ENCODE results near the gene ZC2HC1B. TPM values are rescaled to one million over a fixed set of nuclear protein-coding genes. Genes with fewer than 3 reads are reported as not detected.

Gene ZC2HC1B
- polyA plus RNA-seq, 1 of the 3 experiments (the other 2 are of a cell fraction) = not detected

- H3K9me2 ChIP-seq = no peaks in the 10 kb centered on the region
- no peak overlapping the region for H3K4me3 ChIP-seq (ENCODE audit: low read depth in 2 of 2, low read length in 1 of 2)
- ChIA-PET CTCF (interaction anchor here (0.7 to 1.6 kb wide), 5 partner anchors 9 to 489 kb away, joined by 3 to 7 read pairs (median 4); no protein-coding TSS in a partner anchor), POLR2A (no interaction called here)
- no peaks in the 10 kb centered on the region for H4K20me1 ChIP-seq (ENCODE audit: insufficient read depth)
- peaks cover 0 to 2% of the 10 kb centered on the region in 2 experiments for H3K36me3 ChIP-seq (replicated peaks in 1 of 2; ENCODE audit: control insufficient read depth in 1 of 2, insufficient read depth in 2 of 2, low read length in 1 of 2)
- H3K9me3 ChIP-seq = no peaks in the 10 kb centered on the region
- H3K4me1 ChIP-seq (ENCODE audit: control insufficient read depth in 1 of 2, insufficient read depth in 2 of 2, low read depth in 1 of 2, low read length in 1 of 2) = no peaks in the 10 kb centered on the region; a peak in 1 of 4 replicates
- TF ChIP-seq CHD2 (IDR thresholded peaks at IDR 0.05; ENCODE audit: low read length, partially characterized antibody) (no peak), MXI1 (IDR thresholded peaks at IDR 0.05; ENCODE audit: low read depth, low read length) (no peak), RAD21 (IDR thresholded peaks at IDR 0.05; ENCODE audit: low read length) (no peak), RCOR1 (IDR thresholded peaks at IDR 0.05; ENCODE audit: low read length) (no peak), FOXM1 (IDR thresholded peaks at IDR 0.05; ENCODE audit: low read depth) (no peak), JUND (IDR thresholded peaks at IDR 0.05) (no peak), TAF1 (IDR thresholded peaks at IDR 0.05; ENCODE audit: borderline replicate concordance, low read depth, low read length) (no peak), ELF1 (IDR thresholded peaks at IDR 0.05) (no peak)
- TF ChIP-seq, protein P1, sequence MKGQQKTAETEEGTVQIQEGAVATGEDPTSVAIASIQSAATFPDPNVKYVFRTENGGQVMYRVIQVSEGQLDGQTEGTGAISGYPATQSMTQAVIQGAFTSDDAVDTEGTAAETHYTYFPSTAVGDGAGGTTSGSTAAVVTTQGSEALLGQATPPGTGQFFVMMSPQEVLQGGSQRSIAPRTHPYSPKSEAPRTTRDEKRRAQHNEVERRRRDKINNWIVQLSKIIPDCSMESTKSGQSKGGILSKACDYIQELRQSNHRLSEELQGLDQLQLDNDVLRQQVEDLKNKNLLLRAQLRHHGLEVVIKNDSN (IDR thresholded peaks at IDR 0.05; ENCODE audit: borderline replicate concordance, low read depth) = no peak
- no peak overlapping the region for H2AFZ ChIP-seq (ENCODE audit: low read depth)
- H3K9ac ChIP-seq = no peak overlapping the region
- no peak overlapping the region for H3K4me2 ChIP-seq
- no peak overlapping the region for H3K27ac ChIP-seq (ENCODE audit: low read depth in 2 of 2, low read length in 1 of 2)
- H3K27me3 ChIP-seq (ENCODE audit: insufficient read depth) = no peaks in the 10 kb centered on the region
- no peaks in the 10 kb centered on the region for H3F3A ChIP-seq (replicated peaks; ENCODE audit: insufficient read depth)
- H3K79me2 ChIP-seq (ENCODE audit: insufficient read depth) = no peaks in the 10 kb centered on the region
- DNase-seq = no peak
- 70% methylated on average over 6 of the region's 6 CpGs for whole genome bisulfite sequencing (ENCODE audit: low lambda C conversion rate)
Observed at GRCh38 chr6:143970456-143971218, 106.4 kb downstream of the ZC2HC1B start.

GRCh38 chr6:143971482-143972205, 107.4 kb downstream of the ZC2HC1B start:
- H3K4me2 ChIP-seq = no peak overlapping the region
- ChIA-PET CTCF (interaction anchor here (0.5 to 1.6 kb wide), 5 partner anchors 10 to 156 kb away, joined by 3 to 7 read pairs (median 4); no protein-coding TSS in a partner anchor), POLR2A (no interaction called here)
- H3K4me3 ChIP-seq (ENCODE audit: low read depth in 2 of 2, low read length in 1 of 2) = no peak overlapping the region
- H3K27me3 ChIP-seq (ENCODE audit: insufficient read depth) = no peaks in the 10 kb centered on the region
- no peaks in the 10 kb centered on the region; a peak in 1 of 4 replicates for H3K4me1 ChIP-seq (ENCODE audit: control insufficient read depth in 1 of 2, insufficient read depth in 2 of 2, low read depth in 1 of 2, low read length in 1 of 2)
- no peaks in the 10 kb centered on the region for H3K9me2 ChIP-seq
- no peaks in the 10 kb centered on the region for H4K20me1 ChIP-seq (ENCODE audit: insufficient read depth)
- no peak for DNase-seq
- H3K27ac ChIP-seq (ENCODE audit: low read depth in 2 of 2, low read length in 1 of 2) = no peak overlapping the region
- H2AFZ ChIP-seq (ENCODE audit: low read depth) = no peak overlapping the region
- H3K79me2 ChIP-seq (ENCODE audit: insufficient read depth) = no peaks in the 10 kb centered on the region
- H3K9ac ChIP-seq = no peak overlapping the region
- WGBS (ENCODE audit: low lambda C conversion rate) = 69% methylated on average over 4 of the region's 4 CpGs
- no peaks in the 10 kb centered on the region for H3F3A ChIP-seq (replicated peaks; ENCODE audit: insufficient read depth)
- no peaks in the 10 kb centered on the region for H3K9me3 ChIP-seq
- no peaks in the 10 kb centered on the region for H3K36me3 ChIP-seq (replicated peaks in 1 of 2; ENCODE audit: control insufficient read depth in 1 of 2, insufficient read depth in 2 of 2, low read length in 1 of 2)
- no peak for TF ChIP-seq NFIC (IDR thresholded peaks at IDR 0.05; ENCODE audit: borderline replicate concordance)
- TF ChIP-seq SIN3A (IDR thresholded peaks at IDR 0.05; ENCODE audit: borderline replicate concordance, low read depth, low read length) = no peak
- no peak for TF ChIP-seq EZH2phosphoT487 (IDR thresholded peaks at IDR 0.05; ENCODE audit: borderline replicate concordance, low read depth)
- no peak for TF ChIP-seq JUND (IDR thresholded peaks at IDR 0.05)
- no peak for TF ChIP-seq REST (IDR thresholded peaks at IDR 0.05; ENCODE audit: low read depth, low read length)
- TF ChIP-seq FOXM1 (IDR thresholded peaks at IDR 0.05; ENCODE audit: low read depth) = no peak
- TF ChIP-seq, protein P2, sequence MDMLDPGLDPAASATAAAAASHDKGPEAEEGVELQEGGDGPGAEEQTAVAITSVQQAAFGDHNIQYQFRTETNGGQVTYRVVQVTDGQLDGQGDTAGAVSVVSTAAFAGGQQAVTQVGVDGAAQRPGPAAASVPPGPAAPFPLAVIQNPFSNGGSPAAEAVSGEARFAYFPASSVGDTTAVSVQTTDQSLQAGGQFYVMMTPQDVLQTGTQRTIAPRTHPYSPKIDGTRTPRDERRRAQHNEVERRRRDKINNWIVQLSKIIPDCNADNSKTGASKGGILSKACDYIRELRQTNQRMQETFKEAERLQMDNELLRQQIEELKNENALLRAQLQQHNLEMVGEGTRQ (IDR thresholded peaks at IDR 0.05; ENCODE audit: borderline replicate concordance, low read depth, low read length) = no peak
- no peak for TF ChIP-seq SMC3 (IDR thresholded peaks at IDR 0.05; ENCODE audit: low read depth, low read length)
- no peak for TF ChIP-seq GATA2 (CRISPR knock-in tag; IDR thresholded peaks at IDR 0.05)
- TF ChIP-seq IRF3 (IDR thresholded peaks at IDR 0.05; ENCODE audit: low read depth, low read length) = no peak
- no peak for TF ChIP-seq PBX3 (IDR thresholded peaks at IDR 0.05)
